Right lobe of liver (tissue), 4 donors: ENCODE results near the gene TBCA.

Source experiments
- CTCF ChIP-seq, 4 donors: fragments of 200-600 bp in 3 of 4; fragments of 450-650 bp in 1 of 4; IDR thresholded peaks; one replicate each; pipeline versions ENCODE4 v1.5.1 to v1.8.0; 2016 to 2022; ENCODE audit warnings: antibody characterized with exemption in 4 of 4, mild to moderate bottlenecking in 2 of 4
- POLR2A ChIP-seq: fragments of 450-650 bp; IDR thresholded peaks from one replicate; pipeline ENCODE4 v1.6.1; 2017; ENCODE audit warnings: antibody characterized with exemption, mild to moderate bottlenecking
- donor health status: DM: no; HTN: no; CAD: no.
- donor health status: DM: no; HTN: no; CAD: no.
- donor health status: DM: no; HTN: yes; CAD: no.

GRCh38 chr5:77775790-77776553 is at the start of gene TBCA:
- TF ChIP-seq POLR2A (peak; percentile 92), CTCF (IDR thresholded peaks at IDR 0.05) (peak in 1 of 4 donors; percentile 22)
